Activated T-helper 17 cell treated with anti-CD3 and anti-CD28 coated beads, Interleukin-2, amount 50 U/mL, for 72 hours (primary cell): Measurements from ENCODE around the gene FOXK2. TPM values are rescaled to one million over a fixed set of nuclear protein-coding genes. Genes with fewer than 3 reads are reported as not detected.

Source experiments
- ATAC-seq: fragments of 150-1000 bp; cut with Tn5 transposase; replicated peaks from 2 replicates; pipeline ENCODE4 v1.10.0; 2021; ENCODE audit warnings: mild to moderate bottlenecking, moderate library complexity
- H3K27ac Mint-ChIP-seq: one replicate; pipeline ENCODE4 v1.8.0; 2022; ENCODE audit warnings: mixed read lengths
- H3K27me3 Mint-ChIP-seq: one replicate; pipeline ENCODE4 v1.8.0; 2022; ENCODE audit warnings: mixed read lengths
- H3K36me3 Mint-ChIP-seq: one replicate; pipeline ENCODE4 v1.8.0; 2022; ENCODE audit warnings: low read depth, mild to moderate bottlenecking, mixed read lengths
- H3K4me1 Mint-ChIP-seq: one replicate; pipeline ENCODE4 v1.8.0; 2022; ENCODE audit warnings: mixed read lengths
- H3K4me3 Mint-ChIP-seq: one replicate; pipeline ENCODE4 v1.8.0; 2022; ENCODE audit warnings: mild to moderate bottlenecking, mixed read lengths
- H3K9me3 Mint-ChIP-seq: one replicate; pipeline ENCODE4 v1.8.0; 2022; ENCODE audit warnings: mixed read lengths
- total RNA-seq, 2 donors: library from RNA; stranded (reverse); gene quantifications; one replicate each; pipeline ENCODE4 v1.2.3, GENCODE V29; 2022

The FOXK2 gene
- total RNA-seq, 2 donors from 2014 or later, result 38.2 to 59.4 TPM

DNA sequence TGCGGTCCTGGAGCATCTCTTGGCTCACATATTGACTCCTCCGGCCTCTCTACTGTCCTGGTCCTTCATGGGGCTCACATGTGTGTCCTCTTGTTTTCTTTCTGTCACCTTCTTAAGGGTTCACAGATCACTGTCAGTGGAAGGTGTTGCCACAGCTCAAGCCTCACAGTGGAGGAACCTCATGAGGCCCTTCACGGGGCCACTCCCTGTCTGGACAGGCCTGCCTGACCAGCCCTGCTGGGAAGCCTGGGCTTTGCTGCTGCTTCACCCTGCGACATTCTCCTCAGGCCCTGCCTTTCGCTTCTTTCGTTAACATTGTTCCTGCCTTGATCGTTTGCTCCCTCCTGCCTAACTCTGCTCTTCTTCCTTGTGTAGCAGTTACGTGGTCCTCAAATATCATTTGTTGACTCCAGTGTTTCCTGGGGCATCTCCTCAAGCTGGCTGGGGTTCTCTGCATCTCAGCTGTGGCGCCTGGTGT is 72.8 kb downstream of the FOXK2 start:
- H3K27ac Mint-ChIP-seq, result peak overlapping the region; percentile 93
- H3K4me1 Mint-ChIP-seq, result peaks cover 10% of the 10 kb centered on the region
- peak overlapping the region; percentile 59 for H3K4me3 Mint-ChIP-seq
- peak; percentile 11 for ATAC-seq
- H3K27me3 Mint-ChIP-seq, result no peaks in the 10 kb centered on the region
- H3K9me3 Mint-ChIP-seq, result no peaks in the 10 kb centered on the region
- peaks cover 33% of the 10 kb centered on the region for H3K36me3 Mint-ChIP-seq

GRCh38 chr17:82592767-82593589 is 73.4 kb downstream of the FOXK2 start:
- H3K27me3 Mint-ChIP-seq, result no peaks in the 10 kb centered on the region
- peak; percentile 33 for ATAC-seq
- peak overlapping the region; percentile 59 for H3K4me3 Mint-ChIP-seq
- H3K36me3 Mint-ChIP-seq, result peaks cover 33% of the 10 kb centered on the region
- H3K4me1 Mint-ChIP-seq, result peaks cover 10% of the 10 kb centered on the region
- peak overlapping the region; percentile 93 for H3K27ac Mint-ChIP-seq
- no peaks in the 10 kb centered on the region for H3K9me3 Mint-ChIP-seq

DNA sequence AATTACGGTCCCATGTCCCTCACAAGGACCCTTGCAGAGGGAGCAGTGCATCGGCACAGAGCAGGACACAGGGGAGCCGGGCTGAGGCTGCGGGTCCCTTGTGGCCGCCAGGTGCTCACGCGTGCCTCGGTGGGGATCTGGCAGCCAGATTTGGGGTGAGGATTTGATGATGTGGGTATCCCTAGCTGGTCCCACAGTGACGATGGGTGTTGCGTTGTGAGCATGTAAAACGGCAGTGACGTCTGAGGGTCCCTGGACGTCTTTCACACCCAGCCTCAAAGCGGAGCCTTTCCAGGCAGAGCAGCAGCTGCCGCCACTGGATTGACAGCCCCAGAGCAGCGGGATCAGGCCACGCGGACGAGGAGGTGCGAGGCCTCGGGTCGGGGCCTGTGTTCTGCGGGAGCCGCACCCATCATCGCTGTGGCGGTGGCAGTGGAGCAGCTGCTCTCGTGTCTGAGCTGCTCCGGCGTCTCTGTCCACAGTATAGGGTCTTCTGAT is 74.1 kb downstream of the FOXK2 start:
- H3K4me1 Mint-ChIP-seq, result peaks cover 10% of the 10 kb centered on the region
- no peak for ATAC-seq

DNA sequence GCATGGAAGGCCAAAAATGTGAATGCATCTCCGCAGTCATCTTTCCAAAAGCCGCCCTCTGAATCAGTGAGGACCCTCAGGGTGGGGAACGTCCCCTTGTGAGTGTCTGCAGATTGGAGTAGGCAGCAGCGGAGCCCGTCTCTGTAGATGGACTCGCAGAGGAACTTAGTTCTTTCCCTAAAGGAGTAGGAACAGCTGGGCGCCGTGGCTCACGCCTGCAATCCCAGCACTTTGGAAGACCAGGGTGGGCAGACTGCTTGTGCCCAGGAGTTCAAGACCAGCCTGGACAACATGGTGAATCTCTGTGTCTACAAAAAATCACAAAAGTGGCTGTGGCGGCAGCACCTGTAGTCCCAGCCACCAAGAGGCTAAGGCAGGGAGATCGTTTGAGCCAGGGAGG is 75.0 kb downstream of the FOXK2 start:
- no peak for ATAC-seq
- H3K27me3 Mint-ChIP-seq, result no peaks in the 10 kb centered on the region
- H3K36me3 Mint-ChIP-seq, result peaks cover 35% of the 10 kb centered on the region
- peaks cover 10% of the 10 kb centered on the region for H3K4me1 Mint-ChIP-seq
- peak overlapping the region; percentile 59 for H3K4me3 Mint-ChIP-seq
- no peaks in the 10 kb centered on the region for H3K9me3 Mint-ChIP-seq
- H3K27ac Mint-ChIP-seq, result peak overlapping the region; percentile 93

More for the DNA sequence above, 74.1 kb downstream of the FOXK2 start:
- H3K27ac Mint-ChIP-seq, result peak overlapping the region; percentile 93
- peak overlapping the region; percentile 59 for H3K4me3 Mint-ChIP-seq
- peaks cover 30% of the 10 kb centered on the region for H3K36me3 Mint-ChIP-seq
- H3K9me3 Mint-ChIP-seq, result no peaks in the 10 kb centered on the region
- no peaks in the 10 kb centered on the region for H3K27me3 Mint-ChIP-seq

- no peaks in the 10 kb centered on the region for H3K9me3 Mint-ChIP-seq
- no peak for ATAC-seq
- H3K27ac Mint-ChIP-seq, result no peak overlapping the region
- no peak overlapping the region for H3K4me3 Mint-ChIP-seq
- peaks cover 47% of the 10 kb centered on the region for H3K36me3 Mint-ChIP-seq
- peaks cover 10% of the 10 kb centered on the region for H3K4me1 Mint-ChIP-seq
- no peaks in the 10 kb centered on the region for H3K27me3 Mint-ChIP-seq
Observed at GRCh38 chr17:82595893-82596292, 76.4 kb downstream of the FOXK2 start.

- H3K27ac Mint-ChIP-seq, result no peak overlapping the region
- ATAC-seq, result no peak
- H3K4me1 Mint-ChIP-seq, result peaks cover 10% of the 10 kb centered on the region
- no peak overlapping the region for H3K4me3 Mint-ChIP-seq
- no peaks in the 10 kb centered on the region for H3K27me3 Mint-ChIP-seq
- no peaks in the 10 kb centered on the region for H3K9me3 Mint-ChIP-seq
- H3K36me3 Mint-ChIP-seq, result peaks cover 51% of the 10 kb centered on the region
Observed at GRCh38 chr17:82596296-82596695, 76.8 kb downstream of the FOXK2 start.

DNA sequence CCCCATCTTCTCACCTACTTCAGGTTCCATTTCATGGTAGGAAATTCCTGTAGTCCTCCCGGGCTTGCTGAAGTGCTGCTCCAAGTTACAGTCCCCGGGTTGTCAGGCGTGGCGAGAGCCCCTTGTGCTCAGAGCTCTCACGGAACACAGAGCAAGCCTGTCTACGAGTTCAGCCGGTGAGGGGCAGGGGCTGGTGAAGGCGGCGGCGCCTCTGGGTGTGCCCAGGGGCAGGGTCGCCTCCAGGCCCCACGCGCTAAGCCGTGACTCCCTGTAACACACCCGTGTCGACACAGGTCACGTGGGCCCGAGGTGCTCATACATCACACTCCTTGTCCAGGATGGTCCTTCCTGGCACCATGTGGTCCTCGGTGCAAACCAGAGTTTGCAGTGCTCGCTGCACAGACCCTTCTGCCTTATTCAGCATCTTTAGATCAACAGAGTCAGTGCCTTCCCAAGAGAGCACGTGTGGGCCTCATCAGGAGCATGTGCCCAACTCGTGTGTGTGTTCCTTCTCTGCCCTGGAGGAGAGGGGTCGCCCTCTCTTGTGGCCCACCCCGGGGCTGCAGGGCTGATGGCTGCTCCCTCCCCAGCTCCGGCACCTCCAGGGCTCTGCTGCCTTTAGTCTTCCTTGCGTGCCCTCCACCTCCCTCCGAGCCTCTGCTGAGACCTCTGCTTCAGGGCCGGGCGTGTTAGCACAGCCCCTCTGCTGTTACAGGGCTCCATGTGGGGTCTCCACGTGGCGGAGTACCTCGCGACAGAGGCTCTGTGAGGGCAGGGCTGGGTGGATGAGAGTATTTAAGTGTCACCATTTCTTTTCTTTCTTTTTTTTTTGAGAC is 77.5 kb downstream of the FOXK2 start:
- Mint-ChIP-seq H3K9me3 (no peaks in the 10 kb centered on the region), H3K27ac (no peak overlapping the region), H3K4me1 (peaks cover 7% of the 10 kb centered on the region), H3K4me3 (no peak overlapping the region), H3K27me3 (no peaks in the 10 kb centered on the region), H3K36me3 (peaks cover 59% of the 10 kb centered on the region)
- no peak for ATAC-seq

DNA sequence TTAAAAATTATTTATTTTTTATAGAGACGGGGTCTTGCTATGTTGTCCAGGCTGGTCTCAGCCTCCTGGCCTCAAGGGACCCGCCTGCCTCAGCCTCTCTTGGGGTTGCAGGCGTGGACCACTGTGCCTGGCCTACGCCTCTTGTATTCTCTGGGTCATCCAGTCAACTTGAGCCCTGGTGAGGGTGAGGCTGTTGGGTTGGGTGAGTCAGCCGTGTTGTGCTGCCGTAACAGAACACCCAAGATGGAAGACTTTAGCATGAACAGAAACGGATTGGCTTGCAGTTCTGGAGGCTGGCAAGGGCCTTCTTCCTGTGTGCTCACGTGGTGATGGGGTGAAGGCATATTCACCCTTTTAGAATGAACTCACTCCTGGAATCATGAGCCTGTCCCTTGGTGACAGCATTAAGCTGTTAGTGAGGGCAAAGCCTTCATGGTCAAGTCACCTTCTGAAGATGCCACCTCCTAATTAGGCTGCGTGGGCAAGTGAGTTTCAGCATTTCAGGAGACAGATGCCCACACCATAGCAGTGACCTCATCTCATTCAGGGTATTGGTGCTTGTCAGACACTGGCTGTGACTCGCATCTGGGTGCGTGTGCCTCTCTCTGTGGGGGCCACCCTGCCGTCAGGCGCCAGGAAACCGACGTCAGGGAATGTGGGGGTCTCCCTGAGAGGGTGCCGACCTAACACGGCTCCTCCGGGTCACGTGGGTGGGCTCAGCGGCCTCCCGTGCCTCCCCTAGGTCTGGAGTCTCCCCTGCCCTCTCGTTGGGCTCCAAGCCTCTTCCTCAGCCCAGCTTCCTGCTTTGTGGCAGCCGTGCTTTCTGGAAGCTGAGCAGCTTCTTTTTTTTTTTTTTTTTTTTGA is 79.0 kb downstream of the FOXK2 start:
- H3K27me3 Mint-ChIP-seq, result no peaks in the 10 kb centered on the region
- peak; percentile 66 for ATAC-seq

GRCh38 chr17:82599674-82600661 is 80.4 kb downstream of the FOXK2 start:
- Mint-ChIP-seq H3K4me1 (peaks cover 10% of the 10 kb centered on the region), H3K36me3 (peaks cover 78% of the 10 kb centered on the region), H3K9me3 (no peaks in the 10 kb centered on the region), H3K4me3 (no peak overlapping the region), H3K27ac (no peak overlapping the region), H3K27me3 (no peaks in the 10 kb centered on the region)
- ATAC-seq, result no peak

More for the DNA sequence above, 79.0 kb downstream of the FOXK2 start:
- no peak overlapping the region for H3K27ac Mint-ChIP-seq
- H3K9me3 Mint-ChIP-seq, result no peaks in the 10 kb centered on the region
- H3K4me3 Mint-ChIP-seq, result no peak overlapping the region
- H3K4me1 Mint-ChIP-seq, result peaks cover 4% of the 10 kb centered on the region
- peaks cover 73% of the 10 kb centered on the region for H3K36me3 Mint-ChIP-seq

DNA sequence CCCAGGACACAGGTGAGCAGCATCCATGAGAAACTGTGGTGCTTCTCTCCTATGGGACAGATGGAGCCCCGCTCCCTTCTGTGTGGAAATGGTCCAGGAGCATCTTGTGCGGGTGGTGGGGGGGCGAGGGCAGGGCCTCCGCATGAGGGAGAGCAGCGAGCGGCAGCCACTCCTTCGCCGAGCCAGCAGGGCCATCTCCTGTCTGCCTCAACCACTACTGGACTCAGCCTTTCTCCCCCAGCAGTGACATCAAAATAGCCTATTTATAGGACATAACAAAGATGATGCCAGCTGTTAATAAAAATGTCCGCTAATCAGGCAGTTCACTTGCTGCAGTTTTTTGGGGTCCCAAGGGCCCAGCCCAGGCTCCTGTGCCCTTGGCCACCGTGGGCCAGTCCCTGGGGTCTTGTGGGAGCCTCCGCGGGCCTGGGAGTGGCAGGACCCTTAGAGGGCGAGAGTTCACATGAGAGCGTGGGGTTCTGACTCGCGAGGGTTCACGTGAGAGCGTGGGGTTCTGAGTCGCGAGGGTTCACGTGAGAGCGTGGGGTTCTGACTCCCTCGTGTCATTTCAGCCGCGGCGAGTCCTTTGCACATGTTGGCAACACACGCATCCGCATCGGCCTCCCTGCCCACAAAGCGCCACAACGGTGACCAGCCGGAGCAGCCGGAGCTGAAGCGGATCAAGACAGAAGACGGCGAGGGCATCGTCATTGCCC is 81.4 kb downstream of the FOXK2 start:
- Mint-ChIP-seq H3K4me1 (peaks cover 10% of the 10 kb centered on the region), H3K9me3 (no peaks in the 10 kb centered on the region), H3K27me3 (no peaks in the 10 kb centered on the region), H3K36me3 (peaks cover 87% of the 10 kb centered on the region), H3K27ac (no peak overlapping the region), H3K4me3 (no peak overlapping the region)
- ATAC-seq, result no peak

DNA sequence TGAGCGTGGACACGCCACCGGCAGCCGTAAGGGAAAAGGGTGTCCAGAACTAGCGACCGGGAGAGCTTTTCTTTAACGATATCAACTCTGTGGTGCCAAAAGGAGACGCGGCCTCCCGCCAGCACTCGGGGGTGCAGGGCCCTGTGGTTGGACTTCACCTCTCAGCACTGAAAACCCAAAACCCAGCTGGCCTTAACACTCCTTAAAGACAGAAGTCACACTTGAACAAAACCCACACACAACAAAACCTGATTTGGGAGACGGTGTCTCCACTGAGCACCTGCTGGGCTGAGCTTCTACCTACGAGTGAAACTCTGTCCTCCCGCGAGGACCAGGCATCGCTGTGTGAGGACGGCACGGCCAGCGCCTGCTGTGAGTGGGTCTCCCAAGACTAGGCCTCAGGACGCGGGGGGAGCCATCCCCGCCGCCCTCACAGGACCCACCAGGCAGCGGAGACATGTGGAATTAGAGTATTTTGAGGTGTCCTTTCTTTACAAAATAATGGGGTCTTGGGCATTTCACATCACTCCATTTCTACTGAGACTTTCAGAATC is 82.0 kb downstream of the FOXK2 start:
- Mint-ChIP-seq H3K9me3 (no peaks in the 10 kb centered on the region), H3K27ac (no peak overlapping the region), H3K36me3 (peaks cover 89% of the 10 kb centered on the region), H3K27me3 (no peaks in the 10 kb centered on the region), H3K4me3 (no peak overlapping the region), H3K4me1 (peaks cover 10% of the 10 kb centered on the region)
- ATAC-seq, result no peak

GRCh38 chr17:82602487-82602886 is 83.0 kb downstream of the FOXK2 start:
- Mint-ChIP-seq H3K36me3 (peaks cover 82% of the 10 kb centered on the region), H3K27ac (peak overlapping the region; percentile 36), H3K27me3 (no peaks in the 10 kb centered on the region), H3K4me3 (no peak overlapping the region), H3K9me3 (no peaks in the 10 kb centered on the region), H3K4me1 (peaks cover 10% of the 10 kb centered on the region)
- ATAC-seq, result no peak
